ENCODE measurements around the gene DIDO1.

The DIDO1 gene

DNA sequence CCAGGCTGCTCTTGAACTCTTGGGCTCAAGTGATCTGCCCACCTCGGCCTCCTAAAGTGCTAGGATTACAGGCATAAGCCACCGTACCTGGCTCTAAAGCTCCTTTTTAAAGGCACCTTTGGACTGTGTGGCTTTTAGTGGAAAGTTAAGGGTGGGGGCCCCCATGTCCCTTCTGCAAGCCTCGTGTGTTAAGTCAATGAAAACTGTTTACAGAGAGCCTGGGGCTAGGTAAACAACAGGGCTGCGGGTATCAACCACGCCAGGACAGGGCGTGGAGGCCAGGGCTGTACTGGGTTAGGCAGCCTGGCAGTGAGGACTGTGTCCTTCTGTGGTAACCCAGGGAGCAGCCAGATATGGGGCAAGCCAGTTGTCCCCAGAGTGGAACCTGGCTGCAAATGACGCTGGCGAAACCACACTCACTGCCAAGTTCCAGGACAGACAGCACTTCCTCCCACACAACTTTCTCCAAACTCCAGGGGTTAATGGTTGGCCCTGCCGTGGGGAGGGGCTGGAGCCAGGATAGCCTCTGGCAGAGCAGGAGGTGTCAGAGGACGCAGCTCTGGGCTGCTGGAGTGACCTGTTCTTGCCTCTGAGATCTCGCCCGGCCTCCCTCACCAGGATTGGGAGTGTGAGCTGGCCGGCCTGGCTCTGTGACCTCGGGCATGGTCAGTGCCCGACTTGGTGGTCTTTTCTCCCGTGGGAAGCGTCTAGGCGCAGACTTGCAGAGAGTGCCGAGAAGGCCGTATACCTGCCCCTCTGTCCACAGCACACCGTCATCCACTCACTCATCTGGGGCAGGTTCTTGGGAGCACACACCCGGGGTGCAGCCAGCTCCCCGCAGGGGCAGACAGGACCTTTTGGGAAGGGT, 29.4 kb upstream of the DIDO1 start:
- H3K4me3 ChIP-seq (ENCODE audit: low read depth, low read length), result no peak overlapping the region
- H3K79me2 ChIP-seq, result peaks cover 10% of the 10 kb centered on the region
- peak overlapping the region; percentile 59 for H2AFZ ChIP-seq
- H3K9me3 ChIP-seq (ENCODE audit: control insufficient read depth, low read length), result no peaks in the 10 kb centered on the region
- peak overlapping the region; percentile 29 for H3K27ac ChIP-seq
- H3K4me2 ChIP-seq (ENCODE audit: low read length), result no peak overlapping the region
- no peaks in the 10 kb centered on the region for H3K27me3 ChIP-seq (ENCODE audit: control insufficient read depth, insufficient read depth, low read length)
- TF ChIP-seq CTCF (IDR thresholded peaks at IDR 0.05), result no peak
- H3K9ac ChIP-seq, result no peak overlapping the region
- H3K4me1 ChIP-seq, result peaks cover 8% of the 10 kb centered on the region
- H3K36me3 ChIP-seq (ENCODE audit: control insufficient read depth, insufficient read depth, low read length), result no peaks in the 10 kb centered on the region

- no peak for TF ChIP-seq CTCF (IDR thresholded peaks at IDR 0.05)
- H3K4me3 ChIP-seq (ENCODE audit: low read depth, low read length), result no peak overlapping the region
- H3K4me2 ChIP-seq (ENCODE audit: low read length), result no peak overlapping the region
- peaks cover 11% of the 10 kb centered on the region for H3K79me2 ChIP-seq
- H3K36me3 ChIP-seq (ENCODE audit: control insufficient read depth, insufficient read depth, low read length), result no peaks in the 10 kb centered on the region
- no peak overlapping the region for H2AFZ ChIP-seq
- no peaks in the 10 kb centered on the region for H3K27me3 ChIP-seq (ENCODE audit: control insufficient read depth, insufficient read depth, low read length)
- no peak overlapping the region for H3K9ac ChIP-seq
- H3K27ac ChIP-seq, result no peak overlapping the region
- no peaks in the 10 kb centered on the region for H3K9me3 ChIP-seq (ENCODE audit: control insufficient read depth, low read length)
- peaks cover 8% of the 10 kb centered on the region for H3K4me1 ChIP-seq
Measured at GRCh38 chr20:62953839-62954703, 27.8 kb upstream of the DIDO1 start.

DNA sequence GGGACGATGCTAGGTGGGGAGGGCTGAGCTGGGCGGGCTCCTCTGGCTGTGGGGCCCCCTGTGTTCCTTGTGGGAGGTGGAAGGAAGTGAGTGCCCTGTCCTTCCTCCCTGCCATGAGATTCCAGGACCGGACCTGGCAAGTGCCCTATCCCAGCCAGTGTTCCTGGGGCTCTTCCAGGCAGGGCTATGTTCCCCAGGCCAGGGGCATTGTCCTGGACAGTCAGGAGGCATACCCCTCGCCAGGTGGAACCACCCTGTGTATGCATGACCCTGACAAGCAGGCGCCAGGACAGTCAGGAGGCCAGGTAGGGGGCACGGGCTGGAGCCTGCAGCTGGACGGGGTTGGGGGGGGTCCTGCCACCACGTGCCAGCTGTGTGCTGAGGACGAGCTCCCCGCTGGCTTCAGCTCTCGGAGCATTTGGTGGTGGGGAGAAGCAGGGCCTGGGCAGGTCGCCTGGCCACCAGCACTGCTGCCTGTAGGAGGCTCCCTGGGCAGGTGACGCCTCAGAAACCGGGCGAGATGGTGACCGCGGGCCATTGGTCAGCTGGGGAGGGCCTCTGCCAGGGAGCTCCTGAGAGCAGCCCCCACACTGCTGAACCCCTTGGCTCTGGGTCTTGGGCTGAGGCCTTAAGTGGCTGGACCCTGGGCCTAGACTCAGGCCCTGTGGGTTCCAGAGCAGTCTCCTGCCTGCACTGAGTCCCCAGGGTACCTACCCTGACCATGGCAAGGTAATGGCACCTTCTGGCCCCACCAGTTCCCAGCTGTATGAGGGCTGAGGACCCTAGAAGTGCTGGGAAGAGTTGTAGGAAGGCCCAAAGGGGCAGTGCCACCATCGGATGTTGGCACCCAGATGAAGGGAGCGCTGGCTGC, 26.9 kb upstream of the DIDO1 start:
- no peak for TF ChIP-seq CTCF (IDR thresholded peaks at IDR 0.05)
- Histone ChIP-seq H3K36me3 (ENCODE audit: control insufficient read depth, insufficient read depth, low read length) (no peaks in the 10 kb centered on the region), H3K4me1 (peaks cover 8% of the 10 kb centered on the region), H2AFZ (no peak overlapping the region), H3K9me3 (ENCODE audit: control insufficient read depth, low read length) (no peaks in the 10 kb centered on the region), H3K9ac (no peak overlapping the region), H3K27me3 (ENCODE audit: control insufficient read depth, insufficient read depth, low read length) (no peaks in the 10 kb centered on the region), H3K79me2 (peaks cover 14% of the 10 kb centered on the region), H3K4me2 (ENCODE audit: low read length) (no peak overlapping the region), H3K4me3 (ENCODE audit: low read depth, low read length) (no peak overlapping the region), H3K27ac (no peak overlapping the region)

DNA sequence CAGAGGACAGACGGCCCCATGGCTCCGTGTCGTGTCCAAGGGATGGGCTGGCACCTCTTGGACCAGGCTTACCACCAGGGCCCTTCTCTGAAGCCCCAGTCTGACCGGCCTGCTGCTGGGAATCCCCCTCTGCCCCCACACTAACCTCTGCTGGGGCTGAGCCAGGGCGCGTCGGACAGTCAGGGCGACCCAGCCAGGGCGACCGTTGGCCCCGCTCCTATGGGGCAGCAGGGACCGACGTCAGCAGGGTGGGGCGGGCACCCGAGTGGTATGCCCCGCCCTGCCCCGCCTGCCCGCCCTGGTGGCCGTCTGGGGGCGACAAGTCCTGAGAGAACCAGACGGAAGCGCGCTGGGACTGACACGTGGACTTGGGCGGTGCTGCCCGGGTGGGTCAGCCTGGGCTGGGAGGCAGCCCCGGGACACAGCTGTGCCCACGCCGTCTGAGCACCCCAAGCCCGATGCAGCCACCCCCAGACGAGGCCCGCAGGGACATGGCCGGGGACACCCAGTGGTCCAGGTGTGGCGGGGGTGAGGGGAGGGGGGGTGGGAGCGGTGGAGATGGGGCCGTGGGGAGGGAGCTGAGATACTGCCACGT, 26.2 kb upstream of the DIDO1 start, which contains the start of gene SLC17A9:
SLC17A9 (plus strand) TSS at position 337 of the 595 bp plus-strand sequence; CDS start at position 459, 122 bp downstream.
- Histone ChIP-seq H2AFZ (peak within 1 kb of the TSS; percentile 70), H3K4me2 (ENCODE audit: low read length) (no peak within 1 kb of the TSS), H3K9ac (no peak within 1 kb of the TSS), H3K27me3 (ENCODE audit: control insufficient read depth, insufficient read depth, low read length) (no peaks in the 10 kb centered on the region), H3K4me1 (peaks cover 8% of the 10 kb centered on the region), H3K27ac (no peak within 1 kb of the TSS), H3K4me3 (ENCODE audit: low read depth, low read length) (no peak within 1 kb of the TSS), H3K79me2 (peaks cover 14% of the 10 kb centered on the region), H3K36me3 (ENCODE audit: control insufficient read depth, insufficient read depth, low read length) (no peaks in the 10 kb centered on the region), H3K9me3 (ENCODE audit: control insufficient read depth, low read length) (no peaks in the 10 kb centered on the region)
- TF ChIP-seq CTCF (IDR thresholded peaks at IDR 0.05), result no peak

Data from parathyroid adenoma (tissue), 2 donors.